ENCODE data around the gene CD81. TPM values are rescaled to one million over a fixed set of nuclear protein-coding genes. Genes with fewer than 3 reads are reported as not detected.
"Not testable (repeated sequence)": the region's sequence is repeated elsewhere in the genome, so short reads cannot be mapped to it uniquely, and the experiment has no call there.

The CD81 gene, protein sequence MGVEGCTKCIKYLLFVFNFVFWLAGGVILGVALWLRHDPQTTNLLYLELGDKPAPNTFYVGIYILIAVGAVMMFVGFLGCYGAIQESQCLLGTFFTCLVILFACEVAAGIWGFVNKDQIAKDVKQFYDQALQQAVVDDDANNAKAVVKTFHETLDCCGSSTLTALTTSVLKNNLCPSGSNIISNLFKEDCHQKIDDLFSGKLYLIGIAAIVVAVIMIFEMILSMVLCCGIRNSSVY
- polyA plus RNA-seq (ENCODE audit: insufficient read length in 4 of 4) = 100 to 1,000 TPM; 503 to 712 (median 602) TPM

DNA sequence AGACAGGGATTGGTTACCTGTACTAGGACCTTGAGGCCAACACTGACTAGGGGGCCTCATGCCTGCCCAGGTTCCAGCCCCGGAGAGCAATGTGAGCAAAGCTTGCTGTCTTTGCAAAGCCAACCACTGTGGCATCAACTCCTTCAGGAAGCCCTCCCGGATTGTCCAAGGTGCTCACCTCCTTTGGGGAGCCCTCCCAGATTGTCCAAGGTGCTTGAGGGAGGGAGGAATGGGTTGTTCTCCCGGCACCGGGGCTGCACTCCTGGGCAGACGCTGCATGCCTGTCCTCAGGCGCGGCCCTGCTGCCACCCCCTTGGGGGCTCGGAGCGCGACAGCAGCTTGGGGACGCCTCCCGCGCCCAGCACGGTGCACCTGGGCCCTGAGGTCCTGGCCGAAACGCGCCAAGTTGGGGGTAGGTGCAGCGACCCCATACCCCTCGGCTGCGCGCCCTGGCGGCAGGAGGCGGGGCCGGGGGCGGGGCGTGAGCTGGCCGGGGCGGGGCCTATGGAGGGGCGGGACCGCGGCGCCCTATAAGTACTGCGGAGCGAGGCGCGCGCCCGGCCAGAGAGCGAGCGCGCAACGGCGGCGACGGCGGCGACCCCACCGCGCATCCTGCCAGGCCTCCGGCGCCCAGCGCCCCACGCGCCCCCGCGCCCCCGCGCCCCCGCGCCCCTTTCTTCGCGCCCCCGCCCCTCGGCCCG is at the start of gene CD81:
Gene CD81, plus strand, starts transcription at position 560 of the 701 bp plus-strand sequence. CDS start 240 bp downstream, outside the sequence.
- no peak for DNase-seq (ENCODE audit: low read depth in 4 of 4, low spot score in 2 of 4)

DNA sequence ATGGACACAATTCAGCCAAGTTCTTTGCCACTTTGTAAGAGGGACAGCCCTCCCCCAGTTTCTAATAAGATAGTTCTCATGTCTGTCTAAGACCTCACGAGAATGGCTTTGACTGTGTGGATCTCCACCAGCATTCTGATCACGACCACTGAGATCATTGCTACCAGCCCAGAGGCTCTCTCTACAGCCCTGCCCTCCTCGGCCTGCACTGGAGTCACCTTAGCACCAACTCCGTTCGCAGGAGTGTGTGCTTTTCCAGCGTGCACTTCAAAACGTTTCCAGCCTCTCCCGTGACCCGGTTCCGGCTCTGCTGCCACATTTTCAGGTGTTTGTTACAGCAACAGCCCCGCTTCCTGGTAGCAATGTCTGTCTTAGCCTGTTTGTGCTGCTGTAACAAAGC is 49.1 kb upstream of the CD81 start:
- DNase-seq (ENCODE audit: low read depth in 4 of 4, low spot score in 2 of 4) = no peak

DNA sequence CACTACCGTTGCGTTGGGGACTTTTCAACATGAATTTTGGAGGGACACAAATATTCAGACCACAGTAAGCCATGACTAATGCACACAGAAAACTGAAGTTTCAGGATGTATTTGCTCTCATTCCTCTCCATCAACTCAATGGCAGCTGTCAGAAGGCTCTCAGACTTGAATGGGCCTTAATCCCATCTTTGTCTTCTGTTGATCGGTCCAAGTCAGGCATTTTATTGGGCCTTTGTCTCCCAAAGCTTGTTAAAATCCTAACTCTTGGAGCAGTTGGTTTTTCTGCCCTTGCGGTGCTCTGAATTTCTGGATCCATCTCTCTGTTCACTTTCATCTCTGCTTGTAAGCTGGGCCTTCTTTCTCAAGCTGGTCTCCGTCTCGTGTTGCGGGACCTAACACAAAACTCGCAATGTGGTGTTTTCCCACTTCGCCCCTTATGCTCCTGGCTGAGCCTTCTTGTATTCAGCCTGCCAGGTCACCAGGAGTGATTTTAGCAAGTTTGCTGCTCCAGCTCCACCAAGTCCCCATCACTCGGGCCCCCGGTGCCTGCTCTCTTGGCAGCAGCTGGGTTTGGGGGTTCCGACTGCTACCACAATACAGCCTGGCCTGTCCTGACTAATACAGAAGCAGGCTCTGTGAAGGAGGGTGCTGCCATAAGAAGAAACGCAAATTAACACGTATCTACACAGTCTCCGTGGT is 48.3 kb upstream of the CD81 start:
- no peak for DNase-seq (ENCODE audit: low read depth in 4 of 4, low spot score in 2 of 4)

DNA sequence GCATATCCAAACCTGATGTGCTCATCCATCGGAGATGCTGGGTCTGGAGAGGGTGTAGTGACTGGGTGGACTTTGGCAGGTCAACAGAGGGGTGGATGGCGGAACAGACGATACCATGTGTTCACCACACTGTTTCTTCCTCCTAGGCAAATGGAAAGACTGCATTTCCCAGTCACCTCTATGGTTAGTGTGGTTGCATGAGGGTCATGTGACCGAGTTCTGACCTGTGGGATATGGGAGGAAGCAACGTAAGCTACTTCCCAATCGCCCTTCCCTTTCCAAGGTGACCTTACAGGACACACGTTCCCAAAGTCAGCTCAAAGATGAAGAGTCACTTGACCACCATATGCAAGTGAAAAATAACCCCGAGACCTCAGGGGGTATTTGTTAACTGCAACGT is 47.6 kb upstream of the CD81 start:
- no peak for DNase-seq (ENCODE audit: low read depth in 4 of 4, low spot score in 2 of 4)

GRCh38 chr11:2330696-2331095 is 46.4 kb upstream of the CD81 start:
- DNase-seq (ENCODE audit: low read depth in 4 of 4, low spot score in 2 of 4) = no peak

DNA sequence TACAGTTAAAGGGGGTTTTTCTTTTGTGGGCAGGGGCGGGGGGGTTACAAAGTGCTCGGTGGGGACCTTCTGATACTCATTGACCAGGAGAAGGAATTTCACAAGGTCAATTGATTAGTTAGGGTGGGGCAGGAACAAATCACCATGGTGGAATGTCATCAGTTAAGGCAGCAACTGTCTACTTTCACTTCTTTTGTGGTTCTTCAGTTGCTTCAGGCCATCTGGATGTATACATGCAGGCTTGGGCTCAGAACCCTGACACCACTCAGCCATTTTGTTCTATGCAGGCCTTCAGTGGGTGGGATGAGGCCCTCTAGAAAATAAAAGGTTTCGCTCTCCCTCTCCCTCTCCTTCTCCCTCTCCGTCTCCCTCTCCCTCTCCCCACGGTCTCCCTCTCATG is 45.7 kb upstream of the CD81 start:
- DNase-seq (ENCODE audit: low read depth in 4 of 4, low spot score in 2 of 4) = no peak

DNA sequence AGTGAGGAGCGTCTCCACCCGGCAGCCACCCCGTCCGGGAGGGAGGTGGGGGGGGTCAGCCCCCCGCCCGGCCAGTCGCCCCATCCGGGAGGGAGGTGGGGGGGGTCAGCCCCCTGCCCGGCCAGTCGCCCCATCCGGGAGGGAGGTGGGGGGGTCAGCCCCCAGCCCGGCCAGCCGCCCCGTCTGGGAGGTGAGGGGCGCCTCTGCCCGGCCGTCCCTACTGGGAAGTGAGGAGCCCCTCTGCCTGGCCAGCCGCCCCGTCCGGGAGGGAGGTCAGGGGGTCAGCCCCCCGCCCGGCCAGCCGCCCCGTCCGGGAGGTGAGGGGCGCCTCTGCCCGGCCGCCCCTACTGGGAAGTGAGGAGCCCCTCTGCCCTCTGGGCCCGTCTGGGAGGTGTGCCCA is 44.5 kb upstream of the CD81 start:
- DNase-seq (ENCODE audit: low read depth in 4 of 4, low spot score in 2 of 4) = not testable (repeated sequence)

- not testable (repeated sequence) for DNase-seq (ENCODE audit: low read depth in 4 of 4, low spot score in 2 of 4)
Measured at GRCh38 chr11:2333486-2334205, 43.5 kb upstream of the CD81 start.

GRCh38 chr11:2335286-2335685 is 41.8 kb upstream of the CD81 start:
- not testable (repeated sequence) for DNase-seq (ENCODE audit: low read depth in 4 of 4, low spot score in 2 of 4)

DNA sequence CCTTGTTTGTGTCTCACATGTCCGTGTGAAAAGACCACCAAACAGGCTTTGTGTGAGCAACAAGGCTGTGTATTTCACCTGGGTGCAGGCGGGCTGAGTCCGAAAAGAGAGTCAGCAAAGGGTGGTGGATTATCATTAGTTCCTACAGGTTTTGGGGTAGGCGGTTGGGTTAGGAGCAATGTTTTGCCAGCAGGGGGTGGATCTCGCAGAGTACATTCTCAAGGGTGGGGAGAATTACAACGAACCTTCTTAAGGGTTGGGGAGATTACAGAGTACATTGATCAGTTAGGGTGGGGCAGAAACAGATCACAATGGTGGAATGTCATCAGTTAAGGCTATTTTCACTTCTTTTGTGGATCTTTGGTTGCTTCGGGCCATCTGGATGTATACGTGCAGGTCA is 38.4 kb upstream of the CD81 start:
- DNase-seq (ENCODE audit: low read depth in 4 of 4, low spot score in 2 of 4) = not testable (repeated sequence)

DNA sequence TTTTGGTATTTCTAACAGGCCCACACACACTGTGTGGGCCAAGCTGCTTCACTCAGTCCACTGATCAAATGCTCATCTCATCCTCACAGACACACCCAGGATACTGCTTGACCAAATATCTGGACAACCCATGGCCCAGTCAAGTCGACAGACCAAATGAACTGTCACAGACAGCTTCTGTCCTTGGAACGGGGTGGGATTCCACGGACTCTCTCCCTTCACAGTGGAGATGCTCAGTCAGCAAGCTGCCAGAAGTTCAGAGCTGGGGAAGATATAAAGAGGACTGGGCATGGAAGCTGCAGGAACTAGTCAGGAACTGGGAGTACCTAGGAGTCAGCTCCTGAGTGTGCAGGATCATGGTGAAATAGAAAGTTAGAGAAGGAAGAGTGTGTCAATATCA is 34.6 kb upstream of the CD81 start:
- DNase-seq (ENCODE audit: low read depth in 4 of 4, low spot score in 2 of 4) = no peak

GRCh38 chr11:2342981-2343380 is 34.1 kb upstream of the CD81 start:
- no peak for DNase-seq (ENCODE audit: low read depth in 4 of 4, low spot score in 2 of 4)

- no peak for DNase-seq (ENCODE audit: low read depth in 4 of 4, low spot score in 2 of 4)
Measured at GRCh38 chr11:2343502-2343901, 33.6 kb upstream of the CD81 start.

GRCh38 chr11:2345050-2345449 is 32.1 kb upstream of the CD81 start:
- no peak for DNase-seq (ENCODE audit: low read depth in 4 of 4, low spot score in 2 of 4)

GRCh38 chr11:2346014-2346413 is 31.1 kb upstream of the CD81 start:
- DNase-seq (ENCODE audit: low read depth in 4 of 4, low spot score in 2 of 4) = no peak

DNA sequence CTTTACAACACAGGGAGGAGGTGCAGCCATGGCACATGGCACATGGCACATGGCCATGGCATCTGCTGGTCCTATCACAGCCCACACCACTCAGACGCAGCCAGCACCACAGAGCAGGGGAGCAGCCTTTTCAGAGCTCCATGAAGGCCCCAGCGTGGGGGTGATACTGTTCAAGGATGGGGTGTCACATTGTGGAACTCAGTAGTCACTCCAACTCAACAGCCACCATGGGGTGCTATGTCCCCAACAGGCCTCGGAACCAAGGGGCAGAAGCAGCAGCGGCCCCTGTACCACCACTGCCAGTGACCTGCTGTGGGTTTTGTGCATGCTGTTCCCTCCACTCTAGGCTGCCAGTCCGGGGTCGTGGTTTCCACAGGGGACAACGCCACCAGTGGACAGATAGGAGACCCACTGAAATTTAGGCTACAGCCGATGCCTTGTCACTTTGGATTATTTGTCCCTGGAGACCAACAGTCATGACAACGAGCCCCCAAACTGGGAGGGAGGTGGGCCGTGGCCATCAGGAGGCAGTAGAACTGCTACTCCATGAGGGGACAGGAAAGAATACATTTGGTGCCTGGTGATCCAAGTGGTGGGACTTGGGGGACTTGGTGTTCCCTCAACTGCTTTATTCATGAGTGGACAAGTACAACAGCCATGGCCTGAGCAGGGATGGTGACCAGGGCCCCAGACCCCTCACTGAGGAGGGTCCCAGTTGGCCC is 30.4 kb upstream of the CD81 start:
- DNase-seq (ENCODE audit: low read depth in 4 of 4, low spot score in 2 of 4) = no peak

GRCh38 chr11:2347308-2347830 is 29.7 kb upstream of the CD81 start:
- no peak for DNase-seq (ENCODE audit: low read depth in 4 of 4, low spot score in 2 of 4)

- no peak for DNase-seq (ENCODE audit: low read depth in 4 of 4, low spot score in 2 of 4)
Measured at GRCh38 chr11:2348986-2349385, 28.1 kb upstream of the CD81 start.

GRCh38 chr11:2351701-2352100 is 25.4 kb upstream of the CD81 start:
- DNase-seq (ENCODE audit: low read depth in 4 of 4, low spot score in 2 of 4) = no peak

DNA sequence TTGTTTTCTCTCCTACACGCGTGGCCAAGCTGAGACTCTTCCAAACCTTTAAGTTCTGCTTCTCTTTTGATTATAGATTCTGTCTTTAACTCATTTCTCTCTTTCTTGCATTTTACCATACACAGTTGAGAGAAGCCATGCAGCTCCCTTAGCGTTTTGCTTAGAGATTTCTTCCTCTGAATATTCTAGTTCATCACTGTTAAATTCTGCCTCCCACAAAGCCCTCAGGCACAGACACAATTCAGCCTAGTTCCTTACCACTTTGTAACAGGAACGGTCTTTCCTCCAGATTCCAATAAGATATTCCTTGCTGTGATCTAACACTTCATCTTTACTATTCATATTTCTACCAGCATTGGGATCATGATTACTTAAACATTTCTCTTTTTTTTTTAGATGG is 24.7 kb upstream of the CD81 start:
- no peak for DNase-seq (ENCODE audit: low read depth in 4 of 4, low spot score in 2 of 4)

Measured in left renal cortex interstitium (tissue), 4 donors.